Lung (tissue), 13 donors: ENCODE measurements around the gene AFMID. TPM values are rescaled to one million over a fixed set of nuclear protein-coding genes. Genes with fewer than 3 reads are reported as not detected.
A peak's percentile ranks its signal among the peaks of the same experiment; 100 is the strongest.

Experiments used
- ATAC-seq: fragments of 200-7000 bp; cut with Tn5 transposase; one replicate; pipeline ENCODE4 v1.9.1; 2020; ENCODE audit warnings: moderate number of reproducible peaks; ENCODE audit not compliant: insufficient read depth, low FRiP score
- DNase-seq, 3 donors: peaks; one replicate each; pipeline ENCODE4 v3.0.0-alpha.2; 2013 to 2017
- H3K27ac ChIP-seq, 2 donors: one replicate each; pipeline ENCODE4 v1.5.1; 2013; ENCODE audit warnings: mild to moderate bottlenecking in 2 of 2, moderate library complexity in 2 of 2, control low read depth in 1 of 2, inconsistent platforms in 1 of 2, low read depth in 1 of 2, low read length in 1 of 2
- H3K27me3 ChIP-seq, 3 donors: one replicate each; pipeline ENCODE4 v1.5.1; 2013; ENCODE audit warnings: low read length in 2 of 3; ENCODE audit not compliant: control insufficient read depth in 3 of 3, insufficient read depth in 3 of 3
- H3K36me3 ChIP-seq, 4 donors: one replicate each; pipeline ENCODE4 v1.5.1; 2013; ENCODE audit warnings: low read length in 4 of 4, mild to moderate bottlenecking in 1 of 4, moderate library complexity in 1 of 4; ENCODE audit not compliant: control insufficient read depth in 4 of 4, insufficient read depth in 4 of 4
- H3K4me1 ChIP-seq, 5 donors: one replicate each; pipeline ENCODE4 v1.5.1; 2013; ENCODE audit warnings: low read length in 5 of 5, mild to moderate bottlenecking in 2 of 5, moderate library complexity in 1 of 5; ENCODE audit not compliant: control insufficient read depth in 5 of 5, insufficient read depth in 5 of 5
- H3K4me3 ChIP-seq: one replicate; pipeline ENCODE4 v1.5.1; 2013; ENCODE audit warnings: mild to moderate bottlenecking, control low read depth, moderate library complexity
- H3K9ac ChIP-seq, 2 donors: one replicate each; pipeline ENCODE4 v1.5.1; 2013; ENCODE audit warnings: low read length in 2 of 2, control low read depth in 1 of 2; ENCODE audit not compliant: insufficient read depth in 1 of 2
- H3K9me3 ChIP-seq, 4 donors: one replicate each; pipeline ENCODE4 v1.5.1; 2013; ENCODE audit warnings: low read length in 3 of 4, mild to moderate bottlenecking in 1 of 4, moderate library complexity in 1 of 4; ENCODE audit not compliant: control insufficient read depth in 4 of 4, insufficient read depth in 3 of 4
- CTCF ChIP-seq: IDR thresholded peaks from 2 replicates; pipeline ENCODE4 v1.5.1; 2012; ENCODE audit warnings: mild to moderate bottlenecking; ENCODE audit errors: control extremely low read depth, extremely low read depth
- WGBS, 2 donors: extraction: QIAGEN DNeasy Blood & Tissue Kit; methylation state at CpG; one replicate each; pipeline ENCODE4 v1.1.7; 2013; 5-methylcytosine and 5-hydroxymethylcytosine counted together
- polyA plus RNA-seq, 2 donors: library from polyadenylated mRNA; stranded (reverse); fragments of 200-250 nt; gene quantifications; one replicate each; pipeline ENCODE4 v1.2.1, GENCODE V29; 2013
- small RNA-seq: library from RNA; depleted of rRNA; stranded (forward); fragments of <200 nt; gene quantifications from one replicate; pipeline ENCODE3, GENCODE V24; 2014; ENCODE audit warnings: low replicate concordance
- total RNA-seq, 2 donors: library from RNA; depleted of rRNA in 1 of 2; stranded (reverse); fragments of >200 nt in 1 of 2; gene quantifications; one replicate each; pipeline ENCODE4 v1.2.1, GENCODE V29; 2014 to 2021
- donor health status: control.
- donor health status: control.
- donor health status: Bipolar disorder and iron deficiency.
- donor health status: healthy.
- donor health status: DM: yes; HTN: yes; CAD: no.

The AFMID gene
- total and polyA plus RNA-seq, 4 donors = 24.6 to 35.4 (median 34.3) TPM

- DNase-seq (no peak), ATAC-seq (no peak)
- H3K27me3 ChIP-seq = no peaks in the 10 kb centered on the region
- peak overlapping the region in 1 of 2 donors; percentile 83 for H3K27ac ChIP-seq
- no peaks in the 10 kb centered on the region for H3K36me3 ChIP-seq
- no peak for TF ChIP-seq CTCF
- WGBS, 2 donors = 89 to 92% methylated on average over 18 of the region's 18 CpGs
- H3K9me3 ChIP-seq = no peaks in the 10 kb centered on the region
- H3K9ac ChIP-seq = no peak overlapping the region
- no peak overlapping the region for H3K4me3 ChIP-seq
- peaks cover 0 to 46% (median 23%) of the 10 kb centered on the region in 5 donors for H3K4me1 ChIP-seq
These were observed 68.0 kb downstream of the AFMID start for GRCh38 chr17:78255029-78255656.

- peaks cover 0 to 39% (median 21%) of the 10 kb centered on the region in 5 donors for H3K4me1 ChIP-seq
These were observed 69.0 kb downstream of the AFMID start for GRCh38 chr17:78255953-78256706.

GRCh38 chr17:78256707-78257591 is 69.8 kb downstream of the AFMID start:
- Histone ChIP-seq H3K4me3 (no peak overlapping the region), H3K4me1 (peaks cover 0 to 36% (median 21%) of the 10 kb centered on the region in 5 donors), H3K27me3 (no peaks in the 10 kb centered on the region), H3K9me3 (no peaks in the 10 kb centered on the region), H3K27ac (peak overlapping the region in 1 of 2 donors; percentile 83), H3K9ac (no peak overlapping the region), H3K36me3 (no peaks in the 10 kb centered on the region)
- WGBS, 2 donors = 51 to 65% methylated on average over 18 of the region's 18 CpGs
- DNase-seq (peak in 2 of 3 donors; percentile 42), ATAC-seq (no peak)
- TF ChIP-seq CTCF = no peak

More at GRCh38 chr17:78255953-78256706, 69.0 kb downstream of the AFMID start:
- Histone ChIP-seq H3K4me3 (no peak overlapping the region), H3K27me3 (no peaks in the 10 kb centered on the region), H3K9ac (no peak overlapping the region), H3K9me3 (no peaks in the 10 kb centered on the region), H3K36me3 (no peaks in the 10 kb centered on the region), H3K27ac (peak overlapping the region in 1 of 2 donors; percentile 83)
- no peak for TF ChIP-seq CTCF
- ATAC-seq (no peak), DNase-seq (no peak)
- 52 to 72% methylated on average over 14 of the region's 14 CpGs for WGBS, 2 donors

Small RNA genes lying within 50 kb of the gene (small RNA-seq; reads per million reads assigned to genes)
- not detected for gene AC087645.1

Other genes starting within 250 kb of the AFMID start
- 10 to 100 TPM; 23.4 to 25.9 TPM for gene TNRC6C, start 228.7 kb upstream of the AFMID start, total RNA-seq
- gene TNRC6C, start 228.7 kb upstream of the AFMID start, polyA plus RNA-seq = 1 to 10 TPM; 2.2 to 4.3 TPM
- 100 to 1,000 TPM in 1 of 2 donors, 10 to 100 TPM in 1; 75.7 to 166 TPM for gene TMC6, start 58.6 kb upstream of the AFMID start, total RNA-seq
- gene TMC6, start 58.6 kb upstream of the AFMID start, polyA plus RNA-seq = 100 to 1,000 TPM in 1 of 2 donors, 10 to 100 TPM in 1; 88.4 to 109 TPM
- 10 to 100 TPM; 15.5 to 28.1 TPM for gene TMC8, start 56.6 kb upstream of the AFMID start, total RNA-seq
- 10 to 100 TPM; 15.7 to 21.2 TPM for gene TMC8, start 56.6 kb upstream of the AFMID start, polyA plus RNA-seq
- gene C17orf99, start 41.0 kb upstream of the AFMID start, total RNA-seq = 1 to 10 TPM in 1 of 2 donors, not detected in 1; 2.8 TPM
- under 1 TPM; 0.05 to 0.20 TPM for gene C17orf99, start 41.0 kb upstream of the AFMID start, polyA plus RNA-seq
- 100 to 1,000 TPM; 111 to 188 TPM for gene SYNGR2, start 18.8 kb upstream of the AFMID start, total RNA-seq
- gene SYNGR2, start 18.8 kb upstream of the AFMID start, polyA plus RNA-seq = 100 to 1,000 TPM; 188 to 212 TPM
- 1 to 10 TPM; 7.9 to 9.2 TPM for gene TK1, start 310 bp upstream of the AFMID start, total RNA-seq
- 10 to 100 TPM; 11.5 to 14.9 TPM for gene TK1, start 310 bp upstream of the AFMID start, polyA plus RNA-seq
- gene BIRC5, start 26.9 kb downstream of the AFMID start, total RNA-seq = 10 to 100 TPM in 1 of 2 donors, 1 to 10 TPM in 1; 1.1 to 11.2 TPM
- 1 to 10 TPM; 2.0 to 2.8 TPM for gene BIRC5, start 26.9 kb downstream of the AFMID start, polyA plus RNA-seq
- under 1 TPM in 1 of 2 donors, not detected in 1; 0.97 TPM for gene TMEM235, start 44.3 kb downstream of the AFMID start, total RNA-seq
- under 1 TPM in 1 of 2 donors, not detected in 1; 0.08 TPM for gene TMEM235, start 44.3 kb downstream of the AFMID start, polyA plus RNA-seq
- gene SOCS3, start 172.7 kb downstream of the AFMID start, total RNA-seq = 10 to 100 TPM; 65.8 to 83.8 TPM
- gene SOCS3, start 172.7 kb downstream of the AFMID start, polyA plus RNA-seq = 100 to 1,000 TPM; 143 to 545 TPM
- gene PGS1, start 191.3 kb downstream of the AFMID start, total RNA-seq = 100 to 1,000 TPM in 1 of 2 donors, 10 to 100 TPM in 1; 90.6 to 104 TPM
- gene PGS1, start 191.3 kb downstream of the AFMID start, polyA plus RNA-seq = 10 to 100 TPM; 44.9 to 98.0 TPM